DOHH2 (cell line): Measurements from ENCODE around the gene SMCO4.

Source experiments
- CTCF ChIP-seq: fragments of 200-600 bp; sonication (generic); IDR thresholded peaks from one replicate; pipeline ENCODE4 v1.5.1; 2014; ENCODE audit warnings: antibody characterized with exemption, mild to moderate bottlenecking, low read depth, low read length; ENCODE audit not compliant: poor library complexity, severe bottlenecking
- EZH2phosphoT487 ChIP-seq: fragments of 200-600 bp; sonication (generic); IDR thresholded peaks from 2 replicates; pipeline ENCODE4 v1.6.1; 2017; ENCODE audit warnings: borderline replicate concordance, mild to moderate bottlenecking, antibody characterized with exemption, low read length, moderate library complexity, mixed read lengths

- TF ChIP-seq CTCF = no peak
- TF ChIP-seq EZH2phosphoT487 = no peak
Measured at GRCh38 chr11:93574638-93575220, 31.5 kb upstream of the SMCO4 start.
